HEK293T (cell line): Measurements from ENCODE around the gene BBS5.
"Not testable (repeated sequence)": the region's sequence is repeated elsewhere in the genome, so short reads cannot be mapped to it uniquely, and the experiment has no call there.

Experiments
- CTCF ChIA-PET: fragments of 350-600 bp; formaldehyde crosslinking; extraction: SDS; loops from one replicate; lab custom pipeline; 2021; ENCODE audit warnings: antibody characterized with exemption, inconsistent platforms; lab: Yijun Ruan, JAX
- POLR2A ChIA-PET: fragments of 350-600 bp; formaldehyde crosslinking; extraction: SDS; loops from one replicate; lab custom pipeline; 2020; ENCODE audit warnings: antibody characterized with exemption, inconsistent platforms; lab: Yijun Ruan, JAX
- DNase-seq: peaks from one replicate; pipeline ENCODE4 v3.0.0; 2012; ENCODE audit warnings: mixed read lengths; ENCODE audit errors: extremely low spot score
- ARNT ChIP-seq: fragments of 450-650 bp; IDR thresholded peaks from 2 replicates; pipeline ENCODE4 v1.6.1; 2017; ENCODE audit warnings: mild to moderate bottlenecking
- BHLHE40 ChIP-seq: fragments of 450-650 bp; IDR thresholded peaks from 2 replicates; pipeline ENCODE4 v1.6.1; 2016; ENCODE audit warnings: mild to moderate bottlenecking, moderate library complexity, borderline replicate concordance
- CTBP1 ChIP-seq: fragments of 450-650 bp; IDR thresholded peaks from 2 replicates; pipeline ENCODE4 v1.6.1; 2016; ENCODE audit warnings: borderline replicate concordance
- ELF4 ChIP-seq: fragments of 450-650 bp; IDR thresholded peaks from 2 replicates; pipeline ENCODE4 v1.6.1; 2017; ENCODE audit warnings: antibody characterized with exemption
- FOXA1 ChIP-seq: fragments of 450-650 bp; IDR thresholded peaks from 2 replicates; pipeline ENCODE4 v1.6.1; 2016; ENCODE audit warnings: mild to moderate bottlenecking
- FOXK2 ChIP-seq: fragments of 450-650 bp; IDR thresholded peaks from 2 replicates; pipeline ENCODE4 v1.6.1; 2016; ENCODE audit warnings: mild to moderate bottlenecking
- FOXM1 ChIP-seq: fragments of 450-650 bp; IDR thresholded peaks from 2 replicates; pipeline ENCODE4 v1.6.1; 2017; ENCODE audit warnings: mild to moderate bottlenecking, borderline replicate concordance
- HDGF ChIP-seq: fragments of 450-650 bp; IDR thresholded peaks from 2 replicates; pipeline ENCODE4 v1.6.1; 2017; ENCODE audit warnings: antibody characterized with exemption, borderline replicate concordance
- L3MBTL2 ChIP-seq: fragments of 450-650 bp; conservative IDR thresholded peaks from 2 replicates; pipeline ENCODE4 v1.6.1; 2016; ENCODE audit warnings: mild to moderate bottlenecking
- LEF1 ChIP-seq: fragments of 450-650 bp; IDR thresholded peaks from 2 replicates; pipeline ENCODE4 v1.6.1; 2017; ENCODE audit warnings: mild to moderate bottlenecking, borderline replicate concordance
- NFRKB ChIP-seq: fragments of 450-650 bp; IDR thresholded peaks from 2 replicates; pipeline ENCODE4 v1.6.1; 2016; ENCODE audit warnings: mild to moderate bottlenecking, moderate library complexity
- SP1 ChIP-seq: fragments of 450-650 bp; IDR thresholded peaks from 2 replicates; pipeline ENCODE4 v1.6.1; 2017
- SUZ12 ChIP-seq: fragments of 450-650 bp; IDR thresholded peaks from 2 replicates; pipeline ENCODE4 v1.6.1; 2016; ENCODE audit warnings: mild to moderate bottlenecking
- TARDBP ChIP-seq: fragments of 450-650 bp; IDR thresholded peaks from 2 replicates; pipeline ENCODE4 v1.6.1; 2016
- ZNF384 ChIP-seq: fragments of 450-650 bp; IDR thresholded peaks from 2 replicates; pipeline ENCODE4 v1.6.1; 2016
- TF ChIP-seq, protein P1 (sequence below): fragments of 450-650 bp; IDR thresholded peaks from 2 replicates; pipeline ENCODE4 v1.6.1; 2016

Gene BBS5

DNA sequence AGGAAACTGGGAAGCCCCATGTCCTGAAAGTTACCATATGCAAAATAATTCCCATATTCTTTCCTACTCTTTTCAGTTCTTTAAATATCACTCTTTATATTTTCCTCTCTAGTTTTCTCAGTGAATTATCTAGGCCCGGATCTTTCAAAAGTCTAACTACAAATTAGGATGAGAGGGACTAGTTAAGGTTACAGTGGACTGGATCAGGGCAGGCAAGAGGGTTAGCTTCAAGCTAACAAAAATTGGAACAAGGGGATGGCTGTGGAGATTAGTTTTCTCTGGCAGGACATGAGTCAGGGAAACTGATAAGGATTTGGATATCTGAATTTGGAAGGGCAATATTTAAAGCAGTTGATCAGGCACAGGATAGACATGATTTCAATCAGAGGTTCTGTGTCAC, 30.4 kb upstream of the BBS5 start:
- no peak for DNase-seq
- no peak for TF ChIP-seq FOXA1
- TF ChIP-seq CTBP1, result no peak
- TF ChIP-seq FOXM1, result no peak
- no peak for TF ChIP-seq LEF1
- no peak for TF ChIP-seq L3MBTL2
- TF ChIP-seq, protein P1, sequence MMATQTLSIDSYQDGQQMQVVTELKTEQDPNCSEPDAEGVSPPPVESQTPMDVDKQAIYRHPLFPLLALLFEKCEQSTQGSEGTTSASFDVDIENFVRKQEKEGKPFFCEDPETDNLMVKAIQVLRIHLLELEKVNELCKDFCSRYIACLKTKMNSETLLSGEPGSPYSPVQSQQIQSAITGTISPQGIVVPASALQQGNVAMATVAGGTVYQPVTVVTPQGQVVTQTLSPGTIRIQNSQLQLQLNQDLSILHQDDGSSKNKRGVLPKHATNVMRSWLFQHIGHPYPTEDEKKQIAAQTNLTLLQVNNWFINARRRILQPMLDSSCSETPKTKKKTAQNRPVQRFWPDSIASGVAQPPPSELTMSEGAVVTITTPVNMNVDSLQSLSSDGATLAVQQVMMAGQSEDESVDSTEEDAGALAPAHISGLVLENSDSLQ, result no peak
- no peak for TF ChIP-seq NFRKB
- no peak for TF ChIP-seq SUZ12
- ChIA-PET POLR2A (no interaction called here), CTCF (no interaction called here)

DNA sequence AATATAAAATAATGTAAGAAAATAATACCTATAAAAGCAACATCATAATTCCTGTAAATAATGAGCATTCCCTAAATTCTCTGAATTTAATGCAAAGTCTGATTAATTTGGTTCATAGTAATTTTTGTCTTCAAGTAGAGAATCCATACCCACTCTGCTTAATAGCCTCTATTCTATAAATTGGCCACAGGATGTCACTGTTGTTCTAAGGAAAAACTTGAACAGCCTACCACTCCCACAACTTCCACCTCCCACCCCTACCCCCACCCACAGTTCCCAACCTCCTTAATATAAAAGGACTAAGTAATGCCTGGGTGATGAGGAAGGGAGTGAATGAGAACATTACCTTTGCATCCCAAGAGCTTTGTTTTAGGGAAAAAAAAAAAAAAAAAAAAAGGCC, 27.2 kb upstream of the BBS5 start:
- TF ChIP-seq SUZ12 (no peak), ARNT (no peak), SP1 (no peak), HDGF (no peak), BHLHE40 (no peak), FOXM1 (no peak), ELF4 (no peak), CTBP1 (no peak), L3MBTL2 (no peak), TARDBP (no peak), FOXK2 (no peak), LEF1 (no peak), NFRKB (no peak), ZNF384 (no peak), FOXA1 (no peak)
- TF ChIP-seq, protein P1, result no peak
- ChIA-PET CTCF (interaction anchor here (0.6 kb wide), 1 partner anchor 366 kb away, joined by 3 read pairs; no protein-coding TSS in a partner anchor), POLR2A (no interaction called here)
- DNase-seq, result peak; percentile 46

DNA sequence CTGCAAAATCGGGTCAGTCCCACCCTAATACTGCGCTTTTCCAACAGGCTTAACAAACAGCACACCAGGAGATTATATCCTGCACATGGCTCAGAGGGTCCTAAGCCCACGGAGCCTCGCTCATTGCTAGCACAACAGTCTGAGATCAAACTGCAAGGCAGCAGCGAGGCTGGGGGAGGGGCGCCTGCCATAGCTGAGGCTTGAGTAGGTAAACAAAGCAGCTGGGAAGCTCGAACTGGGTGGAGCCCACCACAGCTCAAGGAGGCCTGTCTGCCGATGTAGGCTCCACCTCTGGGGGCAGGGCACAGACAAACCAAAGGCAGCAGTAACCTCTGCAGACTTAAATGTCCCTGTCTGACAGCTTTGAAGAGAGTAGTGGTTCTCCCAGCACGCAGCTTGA, 26.2 kb upstream of the BBS5 start:
- CTCF ChIA-PET, DNase-seq, POLR2A ChIA-PET: not testable (repeated sequence)

DNA sequence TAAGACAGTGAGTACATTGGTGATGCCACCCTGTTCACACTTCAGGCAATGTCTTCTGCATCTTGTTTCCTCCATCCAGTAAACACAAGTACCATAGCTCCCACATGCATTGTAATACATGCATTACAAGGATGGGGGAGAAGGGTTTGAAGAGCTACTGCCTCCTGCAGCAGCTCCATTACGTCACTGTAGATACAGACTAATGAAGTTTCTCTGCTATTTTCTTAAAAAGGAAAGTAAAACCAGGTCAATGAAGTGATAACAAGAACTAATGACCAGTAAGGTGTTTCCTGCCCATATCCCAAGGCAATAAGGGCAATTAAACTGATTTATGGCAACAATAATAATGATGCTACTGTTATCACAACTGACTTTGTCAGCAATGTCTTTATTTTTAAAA, 18.2 kb upstream of the BBS5 start:
- ChIA-PET CTCF (no interaction called here), POLR2A (interaction anchor here (1.0 kb wide), 1 partner anchor 18 kb away, joined by 5 read pairs; the partner anchor contains the start of gene BBS5)
- DNase-seq, result no peak
- no peak for TF ChIP-seq SP1
- TF ChIP-seq, protein P1, result no peak
- TF ChIP-seq HDGF, result no peak

DNA sequence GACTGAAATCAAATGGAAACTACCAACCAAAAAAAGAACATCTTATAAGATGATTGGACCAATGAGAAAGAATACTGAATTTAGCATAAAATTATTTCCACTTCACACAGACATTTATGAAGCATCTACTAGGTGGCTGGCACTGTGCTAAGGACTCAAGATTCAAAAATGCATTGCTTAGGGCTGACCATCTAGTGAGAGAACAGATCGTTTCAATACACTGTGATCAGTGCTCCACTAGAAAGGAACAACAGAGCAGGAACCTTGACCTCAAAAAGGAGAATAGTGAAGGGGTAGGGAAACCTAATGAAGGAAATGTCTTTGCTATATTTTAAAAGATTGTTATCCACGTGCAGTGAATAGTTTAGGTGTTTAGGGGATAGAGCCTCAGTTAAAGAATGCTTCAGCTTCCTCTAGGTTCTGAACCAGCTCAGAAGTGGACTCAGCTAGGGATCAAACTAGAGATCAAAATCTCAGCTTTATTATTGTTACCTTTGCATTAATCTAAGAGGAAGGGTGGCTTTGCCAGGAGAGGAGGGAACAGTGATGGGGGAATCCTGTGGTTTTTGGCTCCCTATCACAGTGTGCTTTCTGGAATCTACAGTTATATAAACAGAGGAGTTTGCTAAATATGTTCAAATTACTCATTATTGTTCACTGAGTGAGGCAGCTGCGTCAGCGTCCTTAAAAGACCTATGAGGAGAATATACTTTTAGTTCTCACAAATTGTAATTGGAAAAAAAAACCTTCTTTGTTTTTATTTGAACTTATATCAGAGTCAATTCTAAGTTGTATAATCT, 16.2 kb upstream of the BBS5 start:
- no peak for DNase-seq
- ChIA-PET CTCF (no interaction called here), POLR2A (no interaction called here)
- TF ChIP-seq ELF4 (no peak), ARNT (no peak), FOXA1 (no peak), BHLHE40 (no peak), SUZ12 (no peak), L3MBTL2 (no peak), NFRKB (no peak), CTBP1 (no peak), LEF1 (no peak)
- TF ChIP-seq, protein P1, result no peak

DNA sequence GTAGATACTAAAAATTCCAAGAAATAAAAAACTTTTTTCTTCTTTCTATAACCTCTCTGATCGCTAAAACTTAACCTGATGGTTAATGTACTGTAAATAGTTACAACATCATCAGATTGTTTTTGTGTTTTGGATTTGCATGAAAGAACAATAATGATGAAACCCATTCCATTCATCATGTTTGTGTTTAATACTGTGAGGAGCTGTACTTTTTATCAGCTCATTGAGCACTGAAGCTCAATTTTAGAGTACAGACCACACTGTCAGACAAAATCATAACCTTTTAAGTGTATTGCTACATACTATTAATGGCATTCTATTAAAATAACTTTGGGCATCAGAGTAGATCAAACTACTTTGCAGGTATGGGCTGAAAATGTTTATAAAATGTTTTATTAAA, 14.8 kb upstream of the BBS5 start:
- ChIA-PET CTCF (no interaction called here), POLR2A (interaction anchor here (0.7 to 1.1 kb wide), 2 partner anchors 15 to 330 kb away, joined by 3 read pairs; partner anchors contain the start of gene BBS5)
- no peak for TF ChIP-seq NFRKB
- no peak for TF ChIP-seq BHLHE40
- TF ChIP-seq FOXK2, result no peak
- TF ChIP-seq, protein P1, result no peak
- DNase-seq, result no peak
